ENCODE results near the gene EVC. TPM values are rescaled to one million over a fixed set of nuclear protein-coding genes. Genes with fewer than 3 reads are reported as not detected.
"Not testable (repeated sequence)": the region's sequence is repeated elsewhere in the genome, so short reads cannot be mapped to it uniquely, and the experiment has no call there.

Gene EVC
- total RNA-seq, 1 donor from 2014 or later = 39.8 TPM

- Mint-ChIP-seq H3K9me3 (ENCODE audit: low read depth) (no peaks in the 10 kb centered on the region), H3K36me3 (ENCODE audit: low read depth) (peaks cover 42% of the 10 kb centered on the region), H3K27ac (ENCODE audit: unreplicated experiment) (no peak overlapping the region), H3K4me1 (ENCODE audit: low read depth) (no peaks in the 10 kb centered on the region), H3K27me3 (ENCODE audit: low read depth) (no peaks in the 10 kb centered on the region), H3K4me3 (ENCODE audit: unreplicated experiment) (no peak overlapping the region)
- DNase-seq (ENCODE audit: low spot score) = no peak
- no peak for TF ChIP-seq CTCF (IDR thresholded peaks at IDR 0.05)
These were observed 99.2 kb downstream of the EVC start for GRCh38 chr4:5810151-5810550.

GRCh38 chr4:5810770-5811430 lies 99.9 kb downstream of the EVC start:
- Mint-ChIP-seq H3K4me3 (ENCODE audit: unreplicated experiment) (no peak overlapping the region), H3K4me1 (ENCODE audit: low read depth) (no peaks in the 10 kb centered on the region), H3K27ac (ENCODE audit: unreplicated experiment) (no peak overlapping the region), H3K36me3 (ENCODE audit: low read depth) (peaks cover 38% of the 10 kb centered on the region), H3K9me3 (ENCODE audit: low read depth) (no peaks in the 10 kb centered on the region), H3K27me3 (ENCODE audit: low read depth) (no peaks in the 10 kb centered on the region)
- no peak for DNase-seq (ENCODE audit: low spot score)
- no peak for TF ChIP-seq CTCF (IDR thresholded peaks at IDR 0.05)

- not testable (repeated sequence) for H3K4me3 Mint-ChIP-seq (ENCODE audit: unreplicated experiment); DNase-seq (ENCODE audit: low spot score); H3K27me3 Mint-ChIP-seq (ENCODE audit: low read depth); H3K9me3 Mint-ChIP-seq (ENCODE audit: low read depth); H3K4me1 Mint-ChIP-seq (ENCODE audit: low read depth)
- Mint-ChIP-seq H3K36me3 (ENCODE audit: low read depth) (peaks cover 37% of the 10 kb centered on the region), H3K27ac (ENCODE audit: unreplicated experiment) (peak overlapping the region; percentile 12)
These were observed 101.1 kb downstream of the EVC start for GRCh38 chr4:5812057-5812456.

- H3K4me3 Mint-ChIP-seq (ENCODE audit: unreplicated experiment) = no peak overlapping the region
- peak; percentile 87 for TF ChIP-seq CTCF (IDR thresholded peaks at IDR 0.05)
- no peaks in the 10 kb centered on the region for H3K9me3 Mint-ChIP-seq (ENCODE audit: low read depth)
- no peaks in the 10 kb centered on the region for H3K27me3 Mint-ChIP-seq (ENCODE audit: low read depth)
- peaks cover 37% of the 10 kb centered on the region for H3K36me3 Mint-ChIP-seq (ENCODE audit: low read depth)
- DNase-seq (ENCODE audit: low spot score) = no peak
- H3K27ac Mint-ChIP-seq (ENCODE audit: unreplicated experiment) = no peak overlapping the region
- H3K4me1 Mint-ChIP-seq (ENCODE audit: low read depth) = no peaks in the 10 kb centered on the region
These were observed 101.7 kb downstream of the EVC start for GRCh38 chr4:5812506-5813229.

- Mint-ChIP-seq H3K27me3 (ENCODE audit: low read depth) (no peaks in the 10 kb centered on the region), H3K27ac (ENCODE audit: unreplicated experiment) (no peak overlapping the region), H3K36me3 (ENCODE audit: low read depth) (peaks cover 40% of the 10 kb centered on the region), H3K9me3 (ENCODE audit: low read depth) (no peaks in the 10 kb centered on the region), H3K4me3 (ENCODE audit: unreplicated experiment) (no peak overlapping the region), H3K4me1 (ENCODE audit: low read depth) (no peaks in the 10 kb centered on the region)
- no peak for DNase-seq (ENCODE audit: low spot score)
- no peak for TF ChIP-seq CTCF (IDR thresholded peaks at IDR 0.05)
These were observed 102.9 kb downstream of the EVC start for GRCh38 chr4:5813882-5814255.

- no peaks in the 10 kb centered on the region for H3K9me3 Mint-ChIP-seq (ENCODE audit: low read depth)
- no peak for DNase-seq (ENCODE audit: low spot score)
- H3K27me3 Mint-ChIP-seq (ENCODE audit: low read depth) = no peaks in the 10 kb centered on the region
- no peak overlapping the region for H3K27ac Mint-ChIP-seq (ENCODE audit: unreplicated experiment)
- no peak for TF ChIP-seq CTCF (IDR thresholded peaks at IDR 0.05)
- no peak overlapping the region for H3K4me3 Mint-ChIP-seq (ENCODE audit: unreplicated experiment)
- H3K4me1 Mint-ChIP-seq (ENCODE audit: low read depth) = no peaks in the 10 kb centered on the region
- H3K36me3 Mint-ChIP-seq (ENCODE audit: low read depth) = peaks cover 38% of the 10 kb centered on the region
These were observed 103.4 kb downstream of the EVC start for GRCh38 chr4:5814421-5814820.

All from chondrocyte (in vitro differentiated cells).